B cell (primary cell): ENCODE measurements around the gene DCDC2B. TPM values are rescaled to one million over a fixed set of nuclear protein-coding genes. Genes with fewer than 3 reads are reported as not detected.

Source experiments
- ATAC-seq: fragments of 200-7000 bp; cut with Tn5 transposase; one replicate; pipeline ENCODE4 v1.10.0; 2021; ENCODE audit warnings: low read depth, mild to moderate bottlenecking, moderate number of reproducible peaks, moderate library complexity
- CTCF ChIA-PET: fragments of 350-600 bp; sonication (Branson Sonifier 250); formaldehyde crosslinking; loops from one replicate; lab custom pipeline; 2021; ENCODE audit warnings: antibody characterized with exemption, inconsistent platforms; lab: Charles Lee
- POLR2A ChIA-PET: fragments of 350-600 bp; sonication (Branson Sonifier 250); formaldehyde crosslinking; loops from one replicate; lab custom pipeline; 2021; ENCODE audit warnings: antibody characterized with exemption; lab: Charles Lee
- DNase-seq: peaks from one replicate; pipeline ENCODE4 v3.0.0; 2013
- H2AFZ ChIP-seq: 2 replicates; pipeline ENCODE4 v1.6.1; 2012; ENCODE audit warnings: mild to moderate bottlenecking, low read depth, low read length; ENCODE audit not compliant: insufficient read depth, poor library complexity, severe bottlenecking
- H3K27ac ChIP-seq, 2 donors: 1 replicate in 1 of 2; 2 replicates in 1 of 2; pipeline ENCODE4 v1.5.1; 2012 to 2013; ENCODE audit warnings: low read length in 2 of 2, mild to moderate bottlenecking in 2 of 2, moderate library complexity in 1 of 2
- H3K27me3 ChIP-seq, 4 experiments: fragments of 200-600 bp in 1 of 4; sonication (generic) in 1 of 4; replicated peaks in 1 of 4; 1 replicate in 2 of 4; 2 replicates in 2 of 4; pipeline versions ENCODE4 v1.6.1 to v1.7.0; 2013 to 2016; ENCODE audit warnings: low read length in 3 of 4, mild to moderate bottlenecking in 2 of 4, mixed read lengths in 1 of 4, moderate library complexity in 1 of 4; ENCODE audit not compliant: insufficient read depth in 4 of 4, control insufficient read depth in 3 of 4; ENCODE audit errors: control extremely low read depth in 1 of 4
- H3K36me3 ChIP-seq, 2 experiments: replicated peaks in 1 of 2; 1 replicate in 1 of 2; 2 replicates in 1 of 2; pipeline versions ENCODE4 v1.6.1 to v1.7.1; 2013; ENCODE audit warnings: low read length in 1 of 2; ENCODE audit not compliant: insufficient read depth in 2 of 2, control insufficient read depth in 1 of 2; ENCODE audit errors: control extremely low read depth in 1 of 2, extremely low read depth in 1 of 2
- H3K4me1 ChIP-seq, 2 donors: fragments of 200-600 bp in 1 of 2; sonication (generic) in 1 of 2; 1 replicate in 1 of 2; 2 replicates in 1 of 2; pipeline versions ENCODE4 v1.5.1 to v1.6.1; 2013 to 2017; ENCODE audit warnings: low read length in 2 of 2; ENCODE audit not compliant: control insufficient read depth in 2 of 2, insufficient read depth in 2 of 2
- H3K4me2 ChIP-seq: replicated peaks from 2 replicates; pipeline ENCODE3; 2012; ENCODE audit warnings: mild to moderate bottlenecking, low read depth, low read length; ENCODE audit not compliant: poor library complexity, severe bottlenecking
- H3K4me3 ChIP-seq, 5 experiments: fragments of 200-600 bp in 1 of 5; sonication (generic) in 1 of 5; 1 replicate in 3 of 5; 2 replicates in 2 of 5; pipeline versions ENCODE4 v1.5.1 to v1.7.0; 2011 to 2016; ENCODE audit warnings: low read length in 4 of 5, mild to moderate bottlenecking in 4 of 5, low read depth in 2 of 5, control low read depth in 1 of 5, moderate library complexity in 1 of 5; ENCODE audit not compliant: insufficient read depth in 1 of 5; ENCODE audit errors: control extremely low read depth in 1 of 5, extremely low read depth in 1 of 5
- H3K79me2 ChIP-seq: fragments of 200-600 bp; sonication (generic); one replicate; pipeline ENCODE4 v1.6.0; 2016; ENCODE audit warnings: low read length; ENCODE audit not compliant: control insufficient read depth, insufficient read depth
- H3K9ac ChIP-seq: fragments of 200-600 bp; sonication (generic); 2 replicates; pipeline ENCODE4 v1.6.1; 2017; ENCODE audit warnings: mild to moderate bottlenecking, low read length, moderate library complexity
- H3K9me3 ChIP-seq, 3 donors: one replicate each; pipeline versions ENCODE4 v1.6.1 to v1.7.1; 2013; ENCODE audit warnings: low read length in 2 of 3; ENCODE audit not compliant: control insufficient read depth in 2 of 3, insufficient read depth in 1 of 3; ENCODE audit errors: control extremely low read depth in 1 of 3
- H4K20me1 ChIP-seq: 2 replicates; pipeline ENCODE4 v1.6.0; 2012; ENCODE audit warnings: mild to moderate bottlenecking, low read length; ENCODE audit not compliant: insufficient read depth, control insufficient read depth, poor library complexity, severe bottlenecking
- H3K27ac Mint-ChIP-seq: one replicate; pipeline ENCODE4 v1.8.0; 2021; ENCODE audit warnings: mixed read lengths
- H3K27me3 Mint-ChIP-seq: one replicate; pipeline ENCODE4 v1.8.0; 2021; ENCODE audit warnings: mixed read lengths
- H3K4me1 Mint-ChIP-seq: one replicate; pipeline ENCODE4 v1.8.0; 2021; ENCODE audit warnings: mixed read lengths
- H3K4me3 Mint-ChIP-seq: one replicate; pipeline ENCODE4 v1.8.0; 2021; ENCODE audit warnings: mixed read lengths
- H3K9me3 Mint-ChIP-seq: one replicate; pipeline ENCODE4 v1.8.0; 2022; ENCODE audit warnings: mixed read lengths; ENCODE audit not compliant: insufficient read depth
- CTCF ChIP-seq: fragments of 200-600 bp; IDR thresholded peaks from one replicate; pipeline ENCODE4 v1.8.0; 2022; ENCODE audit warnings: antibody characterized with exemption, mild to moderate bottlenecking
- EZH2 ChIP-seq: IDR thresholded peaks from 2 replicates; pipeline ENCODE4 v1.6.1; 2012; ENCODE audit warnings: borderline replicate concordance, low read depth, mild to moderate bottlenecking, moderate library complexity, low read length; ENCODE audit not compliant: insufficient read depth, poor library complexity, severe bottlenecking
- WGBS: methylation state at CpG from one replicate; pipeline ENCODE4 v1.1.5; 2013; ENCODE audit warnings: missing lambda C conversion rate; ENCODE audit not compliant: insufficient coverage; 5-methylcytosine and 5-hydroxymethylcytosine counted together
- intact Hi-C: fragments of 100-400 bp; cut with micrococcal nuclease; formaldehyde crosslinking; loops from one replicate; pipeline ENCODE4 v1.10.0; 2022
- polyA plus RNA-seq: library from polyadenylated mRNA; depleted of rRNA; stranded (reverse); fragments of >200 nt; gene quantifications from 2 replicates; pipeline ENCODE4 v1.2.3, GENCODE V29; 2012
- total RNA-seq, 2 donors: library from RNA; stranded (reverse); fragments of 120-200 nt in 1 of 2; gene quantifications; 1 replicate in 1 of 2; 2 replicates in 1 of 2; pipeline versions ENCODE4 v1.2.3 to v1.2.4, GENCODE V29; 2013 to 2022

Gene DCDC2B
- total and polyA plus RNA-seq, 2 donors (not counting 1 experiment from before 2014, with no cell fraction given): not detected

DNA sequence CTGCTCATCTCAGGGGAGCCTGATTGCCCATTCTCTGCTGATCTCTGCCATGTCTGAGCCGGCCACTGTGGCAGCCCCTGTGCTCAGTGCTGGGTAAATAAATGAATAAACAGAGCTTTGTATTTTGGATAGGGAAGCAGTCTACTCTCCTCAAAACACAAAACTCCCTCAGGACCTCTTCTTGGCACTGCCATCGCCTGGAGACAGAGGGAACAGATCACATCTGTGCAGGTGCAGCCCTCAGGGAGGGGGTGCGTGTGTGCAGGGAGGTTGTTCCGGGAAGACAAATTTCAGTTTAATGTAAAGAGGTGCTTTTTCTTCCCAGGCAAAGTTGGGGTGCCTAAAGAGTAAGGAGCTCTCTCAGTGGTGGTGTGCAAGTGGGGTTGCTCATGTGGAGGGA lies 30.4 kb downstream of the DCDC2B start:
- peak overlapping the region; percentile 95 for H3K4me3 Mint-ChIP-seq
- ATAC-seq (no peak), DNase-seq (no peak)
- Histone ChIP-seq H4K20me1 (no peaks in the 10 kb centered on the region), H3K9me3 (no peaks in the 10 kb centered on the region), H3K4me3 (no peak overlapping the region), H2AFZ (no peak overlapping the region), H3K4me2 (peak overlapping the region; percentile 92), H3K36me3 (peaks cover 0 to 2% of the 10 kb centered on the region in 2 experiments), H3K79me2 (no peaks in the 10 kb centered on the region), H3K4me1 (peaks cover 16 to 31% of the 10 kb centered on the region in 2 donors), H3K27me3 (no peaks in the 10 kb centered on the region), H3K27ac (no peak overlapping the region), H3K9ac (no peak overlapping the region)
- intact Hi-C loops: no loop called here
- peak overlapping the region; percentile 0 for H3K27ac Mint-ChIP-seq
- CTCF ChIA-PET: interaction anchor here (0.5 to 8.7 kb wide), 14 partner anchors 10 to 161 kb away, joined by 3 to 118 read pairs (median 12); partner anchors contain the start of genes BSDC1, EIF3I, FAM167B and HDAC1
- H3K27me3 Mint-ChIP-seq: no peaks in the 10 kb centered on the region
- POLR2A ChIA-PET: interaction anchor here (0.6 to 4.3 kb wide), 4 partner anchors 10 to 53 kb away, joined by 9 to 60 read pairs (median 28); partner anchors contain the start of genes HDAC1 and LCK
- H3K4me1 Mint-ChIP-seq: peaks cover 20% of the 10 kb centered on the region
- 72% methylated on average over 3 of the region's 4 CpGs for WGBS
- no peak for TF ChIP-seq CTCF
- no peaks in the 10 kb centered on the region for H3K9me3 Mint-ChIP-seq

- WGBS: 96% methylated on average over 19 of the region's 20 CpGs
- no peak for TF ChIP-seq EZH2
- TF ChIP-seq CTCF: no peak
- ChIA-PET CTCF (interaction anchor here (0.5 to 8.7 kb wide), 30 partner anchors 10 to 276 kb away, joined by 3 to 118 read pairs (median 6); partner anchors contain the start of genes BSDC1, EIF3I, FAM167B and FAM229A), POLR2A (interaction anchor here (0.6 to 4.3 kb wide), 12 partner anchors 10 to 111 kb away, joined by 4 to 60 read pairs (median 10); partner anchors contain the start of genes CCDC28B, HDAC1, LCK and MARCKSL1)
- H3K27ac Mint-ChIP-seq: peak overlapping the region; percentile 93
- H3K27me3 Mint-ChIP-seq: no peaks in the 10 kb centered on the region
- peak overlapping the region; percentile 86 for H2AFZ ChIP-seq
- no peaks in the 10 kb centered on the region for H3K79me2 ChIP-seq
- no peaks in the 10 kb centered on the region for H3K9me3 ChIP-seq
- no peaks in the 10 kb centered on the region for H3K9me3 Mint-ChIP-seq
- peaks cover 16 to 31% of the 10 kb centered on the region in 2 donors for H3K4me1 ChIP-seq
- no peak for DNase-seq
- no peaks in the 10 kb centered on the region for H3K36me3 ChIP-seq
- H3K4me3 ChIP-seq: peak overlapping the region in 3 of 5 experiments; percentile 69 to 77 (median 74)
- peak overlapping the region; percentile 92 for H3K4me2 ChIP-seq
- peak overlapping the region; percentile 95 for H3K4me3 Mint-ChIP-seq
- H4K20me1 ChIP-seq: no peaks in the 10 kb centered on the region
- peaks cover 20% of the 10 kb centered on the region for H3K4me1 Mint-ChIP-seq
- no peak overlapping the region for H3K27ac ChIP-seq
- intact Hi-C loops: loop anchor here (1.0 to 5.0 kb wide), 6 partner anchors 11 to 95 kb away; partner anchors contain the start of genes DCDC2B, EIF3I, IQCC and TMEM234
- no peak for ATAC-seq
- H3K27me3 ChIP-seq: no peaks in the 10 kb centered on the region
- H3K9ac ChIP-seq: no peak overlapping the region
Observed at GRCh38 chr1:32239790-32240139, 30.9 kb downstream of the DCDC2B start.
